COR-L47 (cell line): Measurements from ENCODE around the gene OSBPL5.

ENCODE experiments used
- DNase-seq: peaks from one replicate; lab custom pipeline; 2025; lab: John Stamatoyannopoulos, UW

Gene OSBPL5

DNA sequence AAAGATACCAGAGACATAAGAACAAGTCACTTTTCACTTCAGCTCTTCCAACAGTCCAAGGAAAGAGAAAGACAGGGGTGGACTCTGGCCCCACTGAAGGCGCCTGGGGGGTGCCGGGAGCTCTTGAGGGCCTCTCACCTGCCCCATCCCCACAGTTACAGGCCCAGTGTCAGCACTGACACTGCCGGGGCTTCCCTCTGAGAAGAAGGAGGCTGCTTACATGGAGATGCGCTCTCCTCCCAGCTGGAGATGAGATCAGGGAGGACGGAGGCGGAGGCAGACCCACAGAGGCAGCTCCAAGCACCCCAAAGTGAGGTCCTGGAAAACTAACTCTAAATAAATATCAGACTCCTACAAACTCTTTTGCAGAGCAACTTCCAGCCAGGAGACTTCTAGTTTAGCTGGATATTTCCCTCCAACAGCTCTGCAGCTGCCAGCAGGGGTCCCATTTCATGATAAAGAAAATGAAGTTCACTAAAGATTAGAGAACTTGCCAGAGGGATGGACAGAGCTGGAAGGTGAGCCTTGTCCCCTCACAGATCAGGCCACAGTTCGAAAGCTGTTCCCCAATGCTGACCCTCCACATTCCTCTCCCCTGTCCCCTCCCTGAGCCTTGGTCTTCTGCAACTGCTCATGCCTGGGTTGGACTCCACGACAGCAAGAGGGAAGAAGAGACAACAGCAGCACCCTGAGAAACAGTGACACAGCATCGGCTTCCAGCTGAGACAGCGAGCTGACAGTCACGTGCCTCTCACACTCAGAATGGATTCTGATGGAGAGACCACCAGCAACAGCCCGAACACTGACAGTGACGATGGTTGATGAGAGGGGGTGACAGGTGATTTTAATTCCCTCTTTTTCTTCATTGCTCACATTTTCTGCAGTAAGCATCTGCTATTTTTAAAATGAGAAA, 113.7 kb downstream of the OSBPL5 start:
- no peak for DNase-seq

DNA sequence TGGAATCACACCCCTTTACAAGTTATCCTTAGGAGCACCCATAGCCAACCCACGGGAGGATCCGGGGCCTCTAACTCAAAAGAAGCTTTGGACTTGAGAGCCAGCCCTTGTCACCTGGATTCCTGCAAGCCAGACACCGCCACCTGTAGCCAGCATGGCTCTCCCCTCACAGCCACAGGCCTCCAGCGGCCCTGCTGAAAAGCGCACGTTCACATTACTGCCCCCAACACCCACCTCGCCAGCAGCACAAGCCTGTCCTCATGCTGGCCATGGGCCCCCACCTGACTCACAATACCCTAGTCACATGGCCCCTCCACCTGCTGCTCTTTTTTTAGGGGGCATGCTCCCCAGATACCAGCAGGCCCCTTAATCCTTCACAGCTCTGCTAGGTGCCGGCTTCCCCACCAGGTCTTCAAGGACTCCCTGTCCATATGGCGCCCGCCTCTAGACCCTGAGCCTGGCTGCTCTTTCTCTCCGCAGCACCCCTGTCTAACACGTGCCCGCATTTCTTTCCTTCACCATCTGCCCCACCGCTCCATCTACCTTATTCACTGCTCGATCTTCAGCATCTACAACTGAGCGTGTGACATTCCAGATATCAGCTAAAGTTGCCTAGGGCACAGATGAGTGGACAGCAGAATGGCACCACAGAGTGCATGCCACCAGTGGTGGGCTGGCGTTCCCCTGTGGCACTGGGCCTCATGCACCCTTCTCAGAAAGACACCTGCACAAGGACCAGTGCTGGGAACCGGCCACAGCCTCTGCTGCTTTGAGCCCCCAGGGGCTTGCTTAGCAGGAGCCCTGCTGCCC, 114.5 kb downstream of the OSBPL5 start:
- no peak for DNase-seq

DNA sequence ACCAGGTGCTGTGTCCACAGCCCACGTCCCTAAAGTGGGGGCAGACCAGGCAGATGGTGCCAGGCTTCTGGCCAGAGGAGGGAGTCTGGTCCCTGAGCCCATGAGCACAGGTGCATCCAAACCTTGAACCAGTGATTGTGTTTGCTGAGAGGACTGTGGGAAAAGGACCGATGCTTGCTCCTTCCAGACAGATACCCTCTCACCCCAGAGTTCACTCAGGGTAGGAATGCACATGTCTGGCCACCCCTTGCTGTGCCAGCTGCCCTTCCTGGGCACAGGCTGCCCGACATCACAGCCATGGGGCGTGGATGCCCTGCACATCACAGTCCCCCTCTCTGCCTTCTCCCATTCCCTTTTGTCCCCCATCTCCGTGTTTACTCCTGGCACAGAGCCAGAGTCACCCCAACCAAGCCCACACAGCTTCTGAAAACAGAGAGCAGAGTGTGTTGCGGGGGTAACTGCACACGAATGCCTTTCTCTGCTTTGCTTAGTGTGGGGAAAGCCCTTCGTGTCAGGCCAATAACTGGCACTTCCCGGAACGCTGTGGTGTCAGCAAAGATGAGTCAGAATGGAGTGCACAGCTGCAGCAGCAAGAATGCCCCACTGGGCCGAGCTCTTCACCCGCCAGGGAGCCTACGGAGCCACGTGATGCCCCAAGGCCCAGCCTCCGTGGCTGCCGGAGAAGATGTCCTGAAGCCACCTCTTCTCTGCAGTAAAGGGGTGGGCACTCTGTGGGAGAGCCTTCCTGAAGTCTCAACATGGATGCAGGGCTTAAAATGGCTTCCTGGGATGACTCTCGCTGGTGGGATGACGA, 115.5 kb downstream of the OSBPL5 start:
- DNase-seq, result peak; percentile 84

DNA sequence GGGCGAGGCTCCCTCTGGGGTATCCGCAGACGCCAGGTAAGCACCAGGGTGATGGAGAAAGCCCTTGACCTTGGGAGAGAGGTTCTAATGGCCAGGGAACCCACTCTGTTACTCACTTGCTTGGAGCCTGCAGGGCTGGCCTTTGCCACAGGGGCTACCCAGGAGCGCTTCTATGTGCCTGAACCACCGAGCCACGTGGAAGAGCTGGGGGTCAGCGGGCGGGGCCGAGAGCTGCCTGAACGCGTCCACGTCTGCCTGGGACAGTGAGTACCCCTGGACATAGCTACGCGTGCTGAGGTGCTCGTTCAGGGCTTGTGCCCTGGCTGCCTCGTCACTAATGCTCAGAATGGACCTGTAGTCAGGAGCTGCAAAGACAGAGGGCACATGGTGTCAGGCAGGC, 117.5 kb downstream of the OSBPL5 start:
- no peak for DNase-seq

DNA sequence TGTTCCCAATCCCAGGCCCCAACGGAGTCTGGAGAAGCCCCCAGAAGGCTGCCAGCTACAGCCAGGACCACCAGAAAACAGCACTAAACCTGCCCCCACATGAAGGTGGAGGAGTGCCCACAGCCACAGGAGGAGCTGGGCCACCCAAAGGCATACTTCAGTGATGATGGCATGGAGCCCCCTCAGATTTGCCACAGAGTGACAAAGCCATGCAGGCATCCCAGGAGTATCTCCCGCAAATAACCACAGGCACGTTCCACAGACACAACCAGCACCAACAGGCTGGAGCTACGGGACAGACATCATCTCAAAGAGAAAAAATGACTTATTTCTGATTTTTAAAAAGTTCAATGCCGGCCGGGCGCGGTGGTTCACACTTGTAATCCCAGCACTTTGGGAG, 118.5 kb downstream of the OSBPL5 start:
- DNase-seq, result no peak

DNA sequence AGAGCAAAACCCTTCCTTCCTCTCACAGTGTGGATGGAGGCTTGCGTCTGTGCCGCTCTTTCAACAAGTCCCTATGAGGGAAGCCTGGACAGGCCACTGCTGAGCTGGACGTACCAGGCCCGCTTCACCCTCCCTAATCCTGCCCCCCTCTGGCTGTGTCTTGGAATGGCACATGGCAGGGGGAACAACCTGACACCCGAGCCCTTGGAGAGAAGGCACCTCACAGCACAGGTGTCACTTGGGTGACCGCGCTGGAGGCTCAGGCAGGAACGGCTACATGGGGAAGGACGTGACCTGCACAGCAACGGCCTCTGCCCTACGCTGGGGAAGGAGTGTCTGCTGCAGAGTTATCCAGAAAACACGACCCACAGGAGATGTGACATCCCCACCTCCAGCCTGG, 118.9 kb downstream of the OSBPL5 start:
- DNase-seq, result no peak

DNA sequence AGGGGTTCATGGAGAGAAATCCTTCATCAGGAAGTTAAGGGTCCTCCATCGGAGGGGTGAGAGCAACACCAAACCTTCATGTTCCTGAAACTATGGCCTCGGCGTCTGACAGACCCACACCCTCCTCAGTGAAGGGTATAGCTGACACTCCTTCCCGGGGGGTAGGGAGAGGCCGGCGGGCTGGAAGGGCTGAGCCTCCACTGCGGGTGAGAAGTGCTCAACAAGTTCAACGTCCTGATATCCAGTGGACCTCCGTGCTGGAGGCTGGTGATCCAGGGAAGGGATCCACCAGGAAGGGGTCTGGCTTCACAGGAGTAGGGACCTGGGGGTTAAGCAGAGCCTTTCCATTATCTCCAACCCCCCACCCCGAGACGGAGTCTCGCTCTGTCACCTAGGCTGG, 120.2 kb downstream of the OSBPL5 start:
- DNase-seq, result no peak

DNA sequence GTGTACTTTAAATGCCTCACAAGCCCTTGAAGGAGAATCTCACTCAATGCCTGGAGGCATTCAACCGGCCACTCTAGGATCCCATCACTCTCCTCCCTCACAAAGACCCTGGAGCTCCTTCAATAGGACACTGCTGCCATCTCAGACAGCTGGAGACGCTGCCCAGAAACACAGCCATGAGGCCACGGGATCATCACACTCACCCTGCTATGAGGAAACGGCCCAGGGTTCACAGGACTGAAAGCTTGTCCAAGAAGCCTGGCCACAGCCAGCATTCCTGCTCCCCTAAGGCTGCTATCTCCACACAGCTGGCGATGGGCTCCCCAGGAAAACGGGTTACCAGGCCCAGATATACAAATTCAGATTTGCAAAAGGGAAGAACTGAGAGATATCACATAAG, 121.1 kb downstream of the OSBPL5 start:
- no peak for DNase-seq

DNA sequence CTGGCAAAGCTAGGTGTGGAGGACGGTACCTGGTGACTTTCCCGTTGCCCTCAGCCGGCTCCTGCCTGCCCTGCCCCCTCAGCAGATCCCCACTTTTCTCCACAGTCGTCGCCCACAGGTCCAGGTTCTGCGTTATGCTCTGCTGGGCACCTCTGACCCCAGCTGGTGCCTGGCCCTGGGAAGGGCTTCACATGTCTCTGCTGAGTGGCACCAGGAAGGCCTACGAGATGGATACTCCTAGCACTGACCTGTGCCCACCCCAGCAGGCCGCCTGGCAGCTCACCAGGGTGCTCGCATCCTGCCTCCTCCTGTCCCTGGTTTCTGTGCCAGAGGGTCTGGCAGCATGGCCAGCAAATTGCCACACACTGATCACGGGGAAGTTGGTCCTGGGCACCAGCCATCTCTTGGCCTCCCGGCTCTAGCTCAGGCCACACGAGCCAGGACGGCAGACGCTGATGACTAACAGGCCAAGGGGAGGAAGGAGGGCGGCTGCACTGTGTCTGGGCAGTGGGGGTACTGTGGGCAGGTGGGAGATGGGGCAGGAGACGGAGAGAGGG, 121.7 kb downstream of the OSBPL5 start:
- no peak for DNase-seq

DNA sequence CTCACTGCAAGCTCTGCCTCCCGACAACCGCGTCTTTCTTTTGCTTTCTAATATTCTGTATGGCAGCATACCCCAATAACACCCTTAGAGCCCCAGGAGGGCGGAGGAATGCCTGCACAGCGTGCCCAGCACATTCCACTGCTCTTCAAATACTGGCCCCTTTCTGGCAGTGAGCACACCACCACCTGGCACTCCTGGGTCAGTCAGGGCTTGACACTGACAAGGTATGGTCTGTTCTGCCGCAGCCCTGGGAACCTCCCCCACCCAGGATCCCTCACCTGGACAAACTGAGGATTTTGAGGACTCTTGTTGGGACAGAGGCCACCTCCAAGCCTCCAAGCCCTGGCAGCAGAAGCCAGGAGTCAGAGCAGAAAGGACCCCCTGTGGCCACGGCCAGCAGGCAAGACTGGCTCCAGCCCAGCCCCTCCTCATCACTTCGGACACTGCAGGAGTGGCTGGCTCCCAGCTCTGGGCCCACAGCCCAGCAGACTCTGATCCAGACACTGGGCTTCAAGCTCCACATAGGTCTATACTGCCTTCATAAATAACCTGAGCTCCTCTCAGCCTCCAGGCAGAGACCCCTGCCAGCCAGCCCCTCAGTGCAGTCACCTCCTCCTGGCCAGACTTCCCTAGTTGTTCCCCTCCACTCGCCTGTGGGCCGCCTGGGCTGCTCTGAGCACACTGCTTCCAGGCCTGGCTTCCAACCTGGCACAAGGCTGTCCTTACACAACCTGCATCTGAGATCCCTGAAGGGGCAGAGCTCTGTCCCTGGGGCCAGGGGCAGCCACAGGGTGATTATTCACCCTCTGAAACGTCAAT, 122.4 kb downstream of the OSBPL5 start:
- no peak for DNase-seq

DNA sequence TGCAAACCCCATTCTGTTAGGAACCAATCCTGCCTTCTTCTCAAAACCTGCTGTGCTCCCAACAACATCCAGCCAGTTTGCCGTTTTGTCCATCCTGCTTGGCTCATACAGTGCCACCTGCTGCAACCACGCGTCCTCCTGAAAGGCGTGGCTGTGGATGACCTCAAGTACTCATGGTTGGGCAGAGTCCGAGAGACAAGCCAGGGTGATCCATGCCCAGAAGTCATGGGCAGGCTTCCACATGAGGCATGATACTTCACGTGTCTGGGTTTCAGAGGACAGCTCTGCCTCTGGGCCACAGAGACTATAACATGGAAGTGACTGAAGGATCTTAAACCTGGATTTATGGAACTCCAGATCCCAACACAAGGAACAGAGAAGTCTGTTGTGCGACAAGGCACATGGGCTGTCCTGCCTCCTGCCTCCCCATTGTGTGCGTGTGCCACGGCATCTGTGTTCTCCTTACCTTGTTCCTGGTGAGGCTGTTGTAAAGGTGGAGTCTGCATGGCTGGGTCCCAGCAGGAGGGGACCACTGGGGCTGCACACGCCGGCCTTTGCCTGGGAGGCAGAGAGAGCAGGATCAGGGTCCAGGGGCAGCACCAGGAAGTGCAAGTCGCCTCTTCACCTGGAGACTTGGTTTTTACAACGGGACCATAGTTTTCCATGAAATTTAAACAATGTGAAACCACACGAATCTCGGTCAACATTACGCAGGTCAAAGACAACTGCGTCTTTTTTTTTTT, 123.2 kb downstream of the OSBPL5 start:
- no peak for DNase-seq

DNA sequence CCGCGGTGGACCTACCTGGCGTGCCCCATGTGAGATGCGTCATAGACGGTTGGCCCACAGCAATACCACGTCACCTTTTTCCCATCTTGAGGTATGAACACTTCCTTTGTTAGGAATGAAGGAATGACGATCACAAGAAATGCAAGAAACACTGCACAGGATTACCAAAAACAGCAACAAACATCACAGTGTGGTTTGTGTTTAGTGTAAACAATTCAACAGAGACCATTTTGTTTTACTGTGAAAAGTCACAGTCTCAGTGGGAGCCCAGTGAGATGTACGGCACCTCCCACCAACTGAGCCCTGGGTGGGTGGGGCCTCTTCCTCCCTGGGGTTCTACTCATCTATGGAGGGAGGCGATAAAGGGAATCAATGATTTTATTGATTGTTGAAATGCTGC, 124.2 kb downstream of the OSBPL5 start:
- no peak for DNase-seq

DNA sequence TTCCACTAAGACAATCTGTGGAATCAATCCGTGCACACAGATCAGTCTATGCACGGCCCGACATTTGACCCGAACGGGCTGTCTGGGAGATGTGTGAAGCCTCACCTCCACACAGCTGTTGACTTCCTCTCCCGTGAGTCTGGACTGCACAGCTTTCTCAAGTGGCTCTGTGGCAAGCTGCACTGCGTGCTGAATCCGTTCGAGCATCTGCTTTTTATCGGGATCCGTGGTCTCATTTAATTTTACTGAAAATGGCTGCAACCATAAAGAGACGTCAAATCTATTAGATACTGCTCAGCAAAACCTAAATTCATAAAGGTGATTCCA, 127.2 kb downstream of the OSBPL5 start:
- DNase-seq, result no peak
